H1 (cell line): Measurements from ENCODE around the gene MYLIP. TPM values are rescaled to one million over a fixed set of nuclear protein-coding genes. Genes with fewer than 3 reads are reported as not detected.

Experiments
- CBX5 ChIP-seq: fragments of 300-800, 300-1000 bp; sonication (generic); IDR thresholded peaks from 2 replicates; pipeline ENCODE4 v1.7.1; 2016; ENCODE audit warnings: antibody characterized with exemption, low read length, low read depth
- CTBP2 ChIP-seq: IDR thresholded peaks from 2 replicates; pipeline ENCODE4 v1.7.0; 2011; ENCODE audit warnings: borderline replicate concordance, mild to moderate bottlenecking, moderate library complexity, mixed read lengths, low read length; ENCODE audit not compliant: insufficient read depth, insufficient read length
- CTCF ChIP-seq, 3 experiments: IDR thresholded peaks; 1 replicate in 2 of 3; 2 replicates in 1 of 3; pipeline versions ENCODE4 v1.5.1 to v1.6.1; 2011; ENCODE audit warnings: low read length in 3 of 3, mild to moderate bottlenecking in 3 of 3, inconsistent platforms in 2 of 3, low read depth in 1 of 3, moderate library complexity in 1 of 3; ENCODE audit not compliant: insufficient read depth in 1 of 3; ENCODE audit errors: control extremely low read depth in 1 of 3
- HDAC2 ChIP-seq, 2 experiments: fragments of 300-600 bp in 1 of 2; sonication (generic) in 1 of 2; IDR thresholded peaks; 2 replicates each; pipeline ENCODE4 v1.6.1; 2011 to 2012; ENCODE audit warnings: low read depth in 2 of 2, low read length in 2 of 2, mild to moderate bottlenecking in 2 of 2, moderate library complexity in 2 of 2, borderline replicate concordance in 1 of 2, inconsistent platforms in 1 of 2
- JUN ChIP-seq: IDR thresholded peaks from 2 replicates; pipeline ENCODE4 v1.6.1; 2011; ENCODE audit warnings: low read depth, mild to moderate bottlenecking, improper control_type of control experiment, low read length
- KDM1A ChIP-seq: fragments of 200-600, 300-600 bp; sonication (generic); IDR thresholded peaks from 2 replicates; pipeline ENCODE4 v1.7.1; 2016; ENCODE audit warnings: mild to moderate bottlenecking, low read length, borderline replicate concordance
- KDM4A ChIP-seq: IDR thresholded peaks from one replicate; pipeline ENCODE4 v1.7.1; 2012; ENCODE audit warnings: low read depth, mild to moderate bottlenecking, moderate library complexity, low read length, inconsistent platforms; ENCODE audit not compliant: severe bottlenecking
- PHF8 ChIP-seq: fragments of 200-600 bp; sonication (generic); conservative IDR thresholded peaks from 2 replicates; pipeline ENCODE4 v1.7.1; 2012; ENCODE audit warnings: low read depth, mild to moderate bottlenecking, inconsistent platforms, low read length, moderate library complexity
- POLR2AphosphoS5 ChIP-seq: IDR thresholded peaks from 2 replicates; pipeline ENCODE4 v1.6.1; 2011; ENCODE audit warnings: low read depth, low read length
- RNF2 ChIP-seq: fragments of 200-900, 300-1000 bp; sonication (generic); IDR thresholded peaks from 2 replicates; pipeline ENCODE4 v1.7.1; 2016; ENCODE audit warnings: borderline replicate concordance, low read depth, mild to moderate bottlenecking, antibody characterized with exemption, low read length; ENCODE audit not compliant: poor library complexity, severe bottlenecking; ENCODE audit errors: missing control alignments
- RXRA ChIP-seq: IDR thresholded peaks from 2 replicates; pipeline ENCODE4 v1.6.1; 2011; ENCODE audit warnings: low read depth, mild to moderate bottlenecking, low read length, moderate library complexity; ENCODE audit not compliant: insufficient read depth
- SIRT6 ChIP-seq: IDR thresholded peaks from one replicate; pipeline ENCODE4 v1.7.1; 2012; ENCODE audit warnings: low read length, inconsistent platforms
- SRF ChIP-seq: IDR thresholded peaks from 2 replicates; pipeline ENCODE4 v1.6.1; 2011; ENCODE audit warnings: mild to moderate bottlenecking, low read depth, low read length, moderate library complexity
- TAF1 ChIP-seq: IDR thresholded peaks from 2 replicates; pipeline ENCODE4 v1.6.1; 2011; ENCODE audit warnings: mild to moderate bottlenecking, low read depth, low read length
- TAF7 ChIP-seq: optimal IDR thresholded peaks from 2 replicates; pipeline ENCODE3; 2011; ENCODE audit warnings: low read depth, mild to moderate bottlenecking, inconsistent platforms, low read length, moderate library complexity, borderline replicate concordance
- TBP ChIP-seq: IDR thresholded peaks from 2 replicates; pipeline ENCODE4 v1.6.1; 2011; ENCODE audit warnings: low read depth, low read length, improper control_type of control experiment
- USF2 ChIP-seq: IDR thresholded peaks from 2 replicates; pipeline ENCODE4 v1.6.1; 2011; ENCODE audit warnings: low read length, improper control_type of control experiment
- polyA plus RNA-seq, 7 experiments: library from polyadenylated mRNA; depleted of rRNA in 3 of 7; stranded (reverse) in 5 of 7; unstranded in 2 of 7; fragments of >200 nt in 5 of 7; fragments of 200-250 nt in 2 of 7; gene quantifications; 1 replicate in 5 of 7; 2 replicates in 1 of 7; 4 replicates in 1 of 7; pipeline versions ENCODE4 v1.2.1 to v1.2.3, GENCODE V29; 2011 to 2013; ENCODE audit warnings: missing spikeins in 2 of 7, mixed read lengths in 2 of 7
- total RNA-seq: library from RNA; stranded (reverse); fragmentation: NEBNext Ultra II Directional; extraction: Animal tissue kit (Norgen Biotek cat#: 25700); gene quantifications from 2 replicates; pipeline ENCODE4 v1.2.1, GENCODE V29; 2021

MYLIP gene
- total and polyA plus RNA-seq, 2 of the 8 experiments (the other 6 are each of a cell fraction or from before 2014, with no cell fraction given), result 21.1 to 26.9 TPM

DNA sequence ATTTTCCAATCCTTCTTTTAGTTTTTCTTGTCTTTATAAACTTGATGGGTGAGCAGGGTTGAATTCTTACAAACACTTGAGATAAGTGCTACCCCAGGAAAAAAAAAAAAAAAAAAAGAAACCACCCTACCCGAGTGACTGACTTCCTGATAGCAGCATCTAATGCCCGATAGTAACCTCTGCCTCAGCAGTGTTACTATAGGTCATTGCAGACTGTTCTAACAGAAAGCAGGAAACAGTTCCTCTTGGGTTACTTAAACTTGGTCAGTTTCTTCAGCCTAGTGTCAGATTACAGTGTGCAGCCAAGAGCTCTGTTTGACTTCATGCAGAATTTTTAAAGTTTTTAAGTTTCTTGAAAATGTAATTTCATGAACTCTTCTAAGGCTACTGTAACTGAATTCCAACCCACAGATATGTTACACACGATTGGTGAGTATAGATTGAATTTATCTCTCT, 2.1 kb downstream of the MYLIP start (continued):
- no peak for TF ChIP-seq CTCF (IDR thresholded peaks at IDR 0.05; ENCODE audit: control extremely low read depth in 1 of 3, insufficient read depth in 1 of 3, low read depth in 1 of 3, low read length in 3 of 3)
- TF ChIP-seq RNF2, result no peak
- 0 out of 2 replicates have a peak, but pooled peaks have one; percentile 37 for TF ChIP-seq PHF8
- TF ChIP-seq KDM1A, result no peak
- TF ChIP-seq TBP, result no peak
- no peak for TF ChIP-seq HDAC2 (IDR thresholded peaks at IDR 0.05; ENCODE audit: borderline replicate concordance in 1 of 2, low read depth in 2 of 2, low read length in 2 of 2)
- TF ChIP-seq POLR2AphosphoS5, result no peak
- TF ChIP-seq USF2, result no peak
- no peak for TF ChIP-seq TAF7
- TF ChIP-seq JUN, result no peak
- no peak for TF ChIP-seq KDM4A
- no peak for TF ChIP-seq SIRT6
- no peak for TF ChIP-seq CBX5
- TF ChIP-seq CTBP2, result no peak
- TF ChIP-seq TAF1, result no peak
- no peak for TF ChIP-seq SRF
- peak; percentile 99 for TF ChIP-seq RXRA
